ENCODE results near the gene SWI5.

SWI5 gene

DNA sequence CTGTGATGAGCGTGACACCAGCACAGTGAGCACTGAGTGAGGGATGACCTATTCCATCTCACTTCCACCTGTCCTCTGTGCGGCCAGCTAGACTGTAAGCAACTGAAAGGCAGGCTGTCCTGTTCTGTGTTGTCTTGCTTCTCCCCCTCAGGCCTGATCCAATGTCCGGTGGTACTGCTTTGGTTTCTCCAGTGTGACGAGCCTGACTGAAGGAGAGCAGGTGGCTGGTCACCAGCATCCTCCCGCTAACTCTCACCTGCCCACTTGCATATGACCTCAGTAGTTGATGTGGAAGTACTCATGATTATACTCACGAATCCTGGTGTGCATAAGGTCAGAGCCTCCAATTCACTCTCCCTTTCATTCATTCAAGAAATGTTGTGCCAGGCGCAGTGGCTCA, 61.9 kb downstream of the SWI5 start:
- no peak for DNase-seq (ENCODE audit: low read depth)
- TF ChIP-seq, protein P1, sequence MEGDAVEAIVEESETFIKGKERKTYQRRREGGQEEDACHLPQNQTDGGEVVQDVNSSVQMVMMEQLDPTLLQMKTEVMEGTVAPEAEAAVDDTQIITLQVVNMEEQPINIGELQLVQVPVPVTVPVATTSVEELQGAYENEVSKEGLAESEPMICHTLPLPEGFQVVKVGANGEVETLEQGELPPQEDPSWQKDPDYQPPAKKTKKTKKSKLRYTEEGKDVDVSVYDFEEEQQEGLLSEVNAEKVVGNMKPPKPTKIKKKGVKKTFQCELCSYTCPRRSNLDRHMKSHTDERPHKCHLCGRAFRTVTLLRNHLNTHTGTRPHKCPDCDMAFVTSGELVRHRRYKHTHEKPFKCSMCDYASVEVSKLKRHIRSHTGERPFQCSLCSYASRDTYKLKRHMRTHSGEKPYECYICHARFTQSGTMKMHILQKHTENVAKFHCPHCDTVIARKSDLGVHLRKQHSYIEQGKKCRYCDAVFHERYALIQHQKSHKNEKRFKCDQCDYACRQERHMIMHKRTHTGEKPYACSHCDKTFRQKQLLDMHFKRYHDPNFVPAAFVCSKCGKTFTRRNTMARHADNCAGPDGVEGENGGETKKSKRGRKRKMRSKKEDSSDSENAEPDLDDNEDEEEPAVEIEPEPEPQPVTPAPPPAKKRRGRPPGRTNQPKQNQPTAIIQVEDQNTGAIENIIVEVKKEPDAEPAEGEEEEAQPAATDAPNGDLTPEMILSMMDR (conservative IDR thresholded peaks at IDR 0.05; ENCODE audit: low read depth, low read length): no peak
- H3K4me3 ChIP-seq (ENCODE audit: low read length): no peak overlapping the region
